ENCODE measurements around the gene LRRC2.
"Not testable (repeated sequence)": the region's sequence is repeated elsewhere in the genome, so short reads cannot be mapped to it uniquely, and the experiment has no call there.

Gene LRRC2

GRCh38 chr3:46594723-46595122 lies 28.6 kb upstream of the LRRC2 start:
- no peak overlapping the region for H3K4me3 ChIP-seq (ENCODE audit: control insufficient read depth, low read depth, low read length)
- no peak for TF ChIP-seq CTCF (conservative IDR thresholded peaks at IDR 0.05; ENCODE audit: control insufficient read depth, insufficient read depth, low read depth, low read length)
- no peak for DNase-seq (ENCODE audit: low read depth)

GRCh38 chr3:46593979-46594378 lies 27.9 kb upstream of the LRRC2 start:
- no peak overlapping the region for H3K4me3 ChIP-seq (ENCODE audit: control insufficient read depth, low read depth, low read length)
- DNase-seq (ENCODE audit: low read depth) = no peak
- TF ChIP-seq CTCF (conservative IDR thresholded peaks at IDR 0.05; ENCODE audit: control insufficient read depth, insufficient read depth, low read depth, low read length) = no peak

DNA sequence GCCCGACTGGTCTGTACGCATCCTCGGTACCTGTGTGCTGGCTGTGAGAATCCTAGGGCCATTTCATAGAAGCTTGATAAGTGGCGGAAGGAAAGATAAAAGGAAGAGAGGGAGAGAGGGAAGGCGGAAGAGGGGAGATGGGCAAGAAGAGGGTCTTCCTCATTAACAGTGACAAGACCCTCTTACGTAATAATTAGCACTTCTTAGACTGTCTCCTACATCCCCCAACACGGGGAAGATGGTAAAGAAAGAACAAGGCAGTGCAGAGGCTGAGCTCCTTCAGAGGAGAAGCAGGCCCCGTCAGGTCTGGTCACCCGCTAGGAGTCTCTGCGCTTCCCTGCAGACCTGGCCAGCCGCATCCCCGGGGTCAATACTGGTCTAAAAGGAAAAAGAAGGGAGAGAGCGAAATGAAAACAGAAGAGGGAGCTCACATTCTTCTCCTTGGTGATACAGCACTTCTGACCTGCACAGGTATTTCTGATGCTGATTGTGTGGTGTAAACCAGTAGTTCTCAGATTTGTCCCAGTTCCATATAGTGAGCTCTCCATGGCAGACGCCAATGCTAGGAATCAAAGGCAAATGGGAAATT lies 27.3 kb upstream of the LRRC2 start:
- no peak for TF ChIP-seq CTCF (conservative IDR thresholded peaks at IDR 0.05; ENCODE audit: control insufficient read depth, insufficient read depth, low read depth, low read length)
- no peak for DNase-seq (ENCODE audit: low read depth)
- no peak overlapping the region for H3K4me3 ChIP-seq (ENCODE audit: control insufficient read depth, low read depth, low read length)

DNA sequence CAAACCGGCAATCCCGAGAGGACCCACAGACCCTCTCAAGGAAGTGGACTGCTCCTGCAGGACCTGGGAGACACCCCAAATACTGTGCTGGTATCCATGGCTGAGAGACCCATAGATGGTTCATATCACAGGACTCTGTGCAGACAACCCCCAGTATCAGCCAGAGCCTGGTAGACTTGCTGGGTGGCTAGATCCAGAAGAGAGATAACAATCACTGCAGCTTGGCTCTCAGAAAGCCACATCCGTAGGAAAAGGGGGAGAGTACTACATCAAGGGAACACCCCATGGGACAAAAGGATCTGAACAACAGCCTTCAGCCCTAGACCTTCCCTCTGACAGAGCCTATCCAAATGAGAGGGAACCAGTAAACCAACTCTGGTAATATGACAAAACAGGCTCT lies 21.2 kb upstream of the LRRC2 start:
- not testable (repeated sequence) for H3K4me3 ChIP-seq (ENCODE audit: control insufficient read depth, low read depth, low read length); DNase-seq (ENCODE audit: low read depth)

DNA sequence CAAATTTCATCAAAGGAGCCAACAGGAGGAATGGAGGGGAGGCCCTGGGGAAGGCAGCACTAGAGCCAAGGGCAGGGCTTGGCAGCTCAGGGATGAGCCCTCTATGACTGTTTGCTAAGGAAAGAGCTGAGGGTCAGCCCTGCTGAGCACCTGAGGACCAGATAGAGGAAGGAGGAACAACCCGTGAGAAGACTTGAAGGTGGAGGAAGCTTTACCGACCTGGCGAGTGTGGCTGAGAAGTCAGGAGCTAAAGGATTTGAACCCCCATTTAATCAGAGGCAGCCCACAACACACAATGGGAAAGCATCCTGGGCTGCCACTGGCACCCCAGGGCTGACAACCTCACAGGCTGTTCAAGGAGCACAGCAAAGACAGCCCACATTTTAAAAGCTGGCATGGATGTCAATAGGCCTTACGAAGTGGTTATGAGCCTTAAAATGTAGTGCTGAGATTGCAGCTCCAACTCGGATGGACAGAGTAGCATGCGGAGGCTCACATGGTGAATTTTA lies 20.7 kb upstream of the LRRC2 start:
- no peak overlapping the region for H3K4me3 ChIP-seq (ENCODE audit: control insufficient read depth, low read depth, low read length)
- TF ChIP-seq CTCF (conservative IDR thresholded peaks at IDR 0.05; ENCODE audit: control insufficient read depth, insufficient read depth, low read depth, low read length) = no peak
- no peak for DNase-seq (ENCODE audit: low read depth)

DNA sequence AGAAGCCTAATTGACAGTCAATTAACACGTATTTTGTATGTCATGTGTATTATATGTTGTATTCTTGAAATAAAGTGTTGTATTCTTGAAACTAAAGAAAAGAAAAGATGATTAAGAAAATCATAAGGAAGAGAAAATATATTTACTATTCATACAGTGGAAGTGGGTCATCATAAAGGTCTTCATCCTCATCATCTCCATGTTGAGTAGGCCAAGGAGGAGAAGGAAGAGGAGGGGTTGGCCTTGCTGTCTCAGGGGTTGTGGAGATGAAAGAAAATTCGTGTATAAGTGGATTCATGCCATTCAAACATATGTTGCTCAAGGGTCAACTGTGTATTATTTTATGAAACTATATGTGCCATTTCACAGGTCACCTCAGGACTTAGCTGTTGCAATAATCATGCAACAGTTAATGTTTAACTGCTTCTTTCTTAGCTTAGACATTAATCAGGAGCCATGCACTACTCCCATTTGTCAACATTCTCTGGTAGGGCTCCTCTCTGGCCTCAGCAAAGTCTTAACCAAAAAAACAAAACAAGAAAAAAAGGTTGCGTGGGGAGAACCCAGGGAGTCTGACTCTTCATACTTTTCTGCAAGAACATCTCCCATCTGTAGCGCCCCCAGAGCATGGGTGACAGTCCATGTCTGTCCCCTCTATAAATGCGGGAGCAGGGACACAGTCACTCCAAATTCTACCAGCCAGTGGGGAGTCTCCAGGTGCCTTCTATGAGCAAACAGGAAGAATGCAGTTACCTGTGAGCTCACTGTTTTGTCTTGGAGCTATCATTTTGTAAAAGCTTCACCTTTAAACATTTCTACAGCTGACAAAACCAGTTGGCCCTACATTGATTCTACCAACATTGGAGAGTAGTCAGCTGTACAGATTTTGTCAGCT lies 19.9 kb upstream of the LRRC2 start:
- no peak overlapping the region for H3K4me3 ChIP-seq (ENCODE audit: control insufficient read depth, low read depth, low read length)
- no peak for TF ChIP-seq CTCF (conservative IDR thresholded peaks at IDR 0.05; ENCODE audit: control insufficient read depth, insufficient read depth, low read depth, low read length)
- no peak for DNase-seq (ENCODE audit: low read depth)

Data from fibroblast of mammary gland (primary cell).